PFSK-1 (cell line): ENCODE results near the gene CAPN14.

Experiments
- FOXP2 ChIP-seq: optimal IDR thresholded peaks from 2 replicates; pipeline ENCODE3; 2011; ENCODE audit warnings: borderline replicate concordance, control low read depth, inconsistent platforms; ENCODE audit not compliant: insufficient read depth; ENCODE audit errors: extremely low read length, extremely low read depth
- POLR2AphosphoS5 ChIP-seq: IDR thresholded peaks from 2 replicates; pipeline ENCODE4 v1.6.1; 2012; ENCODE audit warnings: low read depth, mild to moderate bottlenecking, control low read depth, low read length, moderate library complexity
- SIN3A ChIP-seq: IDR thresholded peaks from 2 replicates; pipeline ENCODE4 v1.6.1; 2012; ENCODE audit warnings: mild to moderate bottlenecking, low read length, moderate library complexity, borderline replicate concordance; ENCODE audit not compliant: insufficient read depth
- TAF1 ChIP-seq: IDR thresholded peaks from 2 replicates; pipeline ENCODE4 v1.6.1; 2012; ENCODE audit warnings: low read length, control low read depth, borderline replicate concordance; ENCODE audit not compliant: insufficient read depth
- TF ChIP-seq, protein P1 (sequence below), 2 experiments: IDR thresholded peaks; 2 replicates each; pipeline versions ENCODE4 v1.6.1 to v1.8.0; 2011 to 2012; ENCODE audit warnings: low read depth in 2 of 2, low read length in 2 of 2, control low read depth in 1 of 2, inconsistent platforms in 1 of 2, mild to moderate bottlenecking in 1 of 2, moderate library complexity in 1 of 2; ENCODE audit not compliant: insufficient read depth in 1 of 2

DNA sequence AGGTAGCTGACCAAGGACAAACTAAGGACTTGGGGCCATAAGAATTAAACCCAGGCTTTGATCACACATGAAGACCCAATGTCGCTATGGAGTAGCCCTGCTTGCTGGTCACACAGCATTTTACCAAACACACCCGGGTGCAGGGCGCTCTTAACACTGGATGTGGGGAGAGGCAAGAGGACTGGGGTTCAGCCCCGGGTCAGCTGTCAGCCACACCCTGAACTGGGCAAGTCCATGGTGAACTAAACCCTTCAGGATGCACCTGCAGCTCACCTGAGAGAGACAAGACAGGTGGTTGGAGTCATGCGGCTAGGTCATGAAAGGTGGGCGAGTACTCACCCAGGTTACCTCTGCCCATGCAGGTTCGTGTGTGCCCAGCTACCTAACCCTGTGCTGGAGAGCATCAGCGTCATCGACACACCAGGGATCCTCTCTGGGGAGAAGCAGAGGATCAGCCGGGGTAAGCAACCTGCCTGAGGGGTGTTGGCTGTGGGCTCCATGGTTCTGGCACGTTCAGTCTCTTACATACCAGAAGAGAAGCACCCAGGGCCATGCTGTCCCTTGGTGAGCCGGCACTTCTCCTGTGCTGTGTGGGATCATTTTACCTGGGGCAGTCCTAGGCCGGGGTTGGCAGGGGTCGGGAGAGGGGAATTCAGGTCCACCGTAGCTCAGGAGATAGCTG lies 31.8 kb upstream of the CAPN14 start:
- TF ChIP-seq, protein P1, sequence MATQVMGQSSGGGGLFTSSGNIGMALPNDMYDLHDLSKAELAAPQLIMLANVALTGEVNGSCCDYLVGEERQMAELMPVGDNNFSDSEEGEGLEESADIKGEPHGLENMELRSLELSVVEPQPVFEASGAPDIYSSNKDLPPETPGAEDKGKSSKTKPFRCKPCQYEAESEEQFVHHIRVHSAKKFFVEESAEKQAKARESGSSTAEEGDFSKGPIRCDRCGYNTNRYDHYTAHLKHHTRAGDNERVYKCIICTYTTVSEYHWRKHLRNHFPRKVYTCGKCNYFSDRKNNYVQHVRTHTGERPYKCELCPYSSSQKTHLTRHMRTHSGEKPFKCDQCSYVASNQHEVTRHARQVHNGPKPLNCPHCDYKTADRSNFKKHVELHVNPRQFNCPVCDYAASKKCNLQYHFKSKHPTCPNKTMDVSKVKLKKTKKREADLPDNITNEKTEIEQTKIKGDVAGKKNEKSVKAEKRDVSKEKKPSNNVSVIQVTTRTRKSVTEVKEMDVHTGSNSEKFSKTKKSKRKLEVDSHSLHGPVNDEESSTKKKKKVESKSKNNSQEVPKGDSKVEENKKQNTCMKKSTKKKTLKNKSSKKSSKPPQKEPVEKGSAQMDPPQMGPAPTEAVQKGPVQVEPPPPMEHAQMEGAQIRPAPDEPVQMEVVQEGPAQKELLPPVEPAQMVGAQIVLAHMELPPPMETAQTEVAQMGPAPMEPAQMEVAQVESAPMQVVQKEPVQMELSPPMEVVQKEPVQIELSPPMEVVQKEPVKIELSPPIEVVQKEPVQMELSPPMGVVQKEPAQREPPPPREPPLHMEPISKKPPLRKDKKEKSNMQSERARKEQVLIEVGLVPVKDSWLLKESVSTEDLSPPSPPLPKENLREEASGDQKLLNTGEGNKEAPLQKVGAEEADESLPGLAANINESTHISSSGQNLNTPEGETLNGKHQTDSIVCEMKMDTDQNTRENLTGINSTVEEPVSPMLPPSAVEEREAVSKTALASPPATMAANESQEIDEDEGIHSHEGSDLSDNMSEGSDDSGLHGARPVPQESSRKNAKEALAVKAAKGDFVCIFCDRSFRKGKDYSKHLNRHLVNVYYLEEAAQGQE (IDR thresholded peaks at IDR 0.05; ENCODE audit: insufficient read depth in 1 of 2, low read depth in 2 of 2, low read length in 2 of 2): no peak
- TF ChIP-seq POLR2AphosphoS5 (no peak), SIN3A (no peak), FOXP2 (no peak), TAF1 (no peak)
